IMR-90 (cell line): ENCODE data around the gene COL28A1.
"Not testable (repeated sequence)": the region's sequence is repeated elsewhere in the genome, so short reads cannot be mapped to it uniquely, and the experiment has no call there.

Experiments
- MXI1 ChIP-seq: IDR thresholded peaks from 2 replicates; pipeline ENCODE4 v1.6.1; 2012; ENCODE audit warnings: low read depth, mild to moderate bottlenecking, low read length, moderate library complexity, borderline replicate concordance
- POLR2A ChIP-seq: IDR thresholded peaks from 2 replicates; pipeline ENCODE4 v1.6.1; 2012; ENCODE audit warnings: mild to moderate bottlenecking, low read depth, low read length
- SMC3 ChIP-seq: fragments of 150-350 bp; IDR thresholded peaks from 2 replicates; pipeline ENCODE4 v1.6.1; 2016; ENCODE audit warnings: low read depth, mild to moderate bottlenecking, antibody characterized with exemption, low read length, moderate library complexity
- TF ChIP-seq, protein P1 (sequence below): fragments of 150-350 bp; IDR thresholded peaks from 2 replicates; pipeline ENCODE4 v1.6.1; 2017; ENCODE audit warnings: mild to moderate bottlenecking, antibody characterized with exemption, low read length, low read depth
- TF ChIP-seq, protein P2 (sequence below): conservative IDR thresholded peaks from 2 replicates; pipeline ENCODE4 v1.5.1; 2012; ENCODE audit warnings: mild to moderate bottlenecking, low read depth, low read length, improper control_type of control experiment

DNA sequence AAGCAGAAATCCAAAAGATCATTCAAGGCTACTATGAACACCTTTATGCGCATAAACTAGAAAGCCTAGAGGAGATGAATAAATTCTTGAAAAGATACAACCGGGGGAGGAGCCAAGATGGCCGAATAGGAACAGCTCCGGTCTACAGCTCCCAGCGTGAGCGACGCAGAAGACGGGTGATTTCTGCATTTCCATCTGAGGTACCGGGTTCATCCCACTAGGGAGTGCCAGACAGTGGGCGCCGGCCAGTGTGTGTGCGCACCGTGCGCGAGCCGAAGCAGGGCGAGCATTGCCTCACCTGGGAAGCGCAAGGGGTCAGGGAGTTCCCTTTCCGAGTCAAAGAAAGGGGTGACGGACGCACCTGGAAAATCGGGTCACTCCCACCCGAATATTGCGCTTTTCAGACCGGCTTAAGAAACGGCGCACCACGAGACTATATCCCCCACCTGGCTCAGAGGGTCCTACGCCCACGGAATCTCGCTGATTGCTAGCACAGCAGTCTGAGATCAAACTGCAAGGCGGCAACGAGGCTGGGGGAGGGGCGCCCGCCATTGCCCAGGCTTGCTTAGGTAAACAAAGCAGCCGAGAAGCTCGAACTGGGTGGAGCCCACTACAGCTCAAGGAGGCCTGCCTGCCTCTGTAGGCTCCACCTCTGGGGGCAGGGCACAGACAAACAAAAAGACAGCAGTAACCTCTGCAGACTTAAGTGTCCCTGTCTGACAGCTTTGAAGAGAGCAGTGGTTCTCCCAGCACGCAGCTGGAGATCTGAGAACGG lies 70.5 kb downstream of the COL28A1 start:
- TF ChIP-seq, protein P1, sequence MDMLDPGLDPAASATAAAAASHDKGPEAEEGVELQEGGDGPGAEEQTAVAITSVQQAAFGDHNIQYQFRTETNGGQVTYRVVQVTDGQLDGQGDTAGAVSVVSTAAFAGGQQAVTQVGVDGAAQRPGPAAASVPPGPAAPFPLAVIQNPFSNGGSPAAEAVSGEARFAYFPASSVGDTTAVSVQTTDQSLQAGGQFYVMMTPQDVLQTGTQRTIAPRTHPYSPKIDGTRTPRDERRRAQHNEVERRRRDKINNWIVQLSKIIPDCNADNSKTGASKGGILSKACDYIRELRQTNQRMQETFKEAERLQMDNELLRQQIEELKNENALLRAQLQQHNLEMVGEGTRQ: not testable (repeated sequence)
- TF ChIP-seq, protein P2, sequence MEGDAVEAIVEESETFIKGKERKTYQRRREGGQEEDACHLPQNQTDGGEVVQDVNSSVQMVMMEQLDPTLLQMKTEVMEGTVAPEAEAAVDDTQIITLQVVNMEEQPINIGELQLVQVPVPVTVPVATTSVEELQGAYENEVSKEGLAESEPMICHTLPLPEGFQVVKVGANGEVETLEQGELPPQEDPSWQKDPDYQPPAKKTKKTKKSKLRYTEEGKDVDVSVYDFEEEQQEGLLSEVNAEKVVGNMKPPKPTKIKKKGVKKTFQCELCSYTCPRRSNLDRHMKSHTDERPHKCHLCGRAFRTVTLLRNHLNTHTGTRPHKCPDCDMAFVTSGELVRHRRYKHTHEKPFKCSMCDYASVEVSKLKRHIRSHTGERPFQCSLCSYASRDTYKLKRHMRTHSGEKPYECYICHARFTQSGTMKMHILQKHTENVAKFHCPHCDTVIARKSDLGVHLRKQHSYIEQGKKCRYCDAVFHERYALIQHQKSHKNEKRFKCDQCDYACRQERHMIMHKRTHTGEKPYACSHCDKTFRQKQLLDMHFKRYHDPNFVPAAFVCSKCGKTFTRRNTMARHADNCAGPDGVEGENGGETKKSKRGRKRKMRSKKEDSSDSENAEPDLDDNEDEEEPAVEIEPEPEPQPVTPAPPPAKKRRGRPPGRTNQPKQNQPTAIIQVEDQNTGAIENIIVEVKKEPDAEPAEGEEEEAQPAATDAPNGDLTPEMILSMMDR: not testable (repeated sequence)
- TF ChIP-seq MXI1, SMC3, POLR2A: not testable (repeated sequence)
